ENCODE data around the gene ZBTB1. TPM values are rescaled to one million over a fixed set of nuclear protein-coding genes. Genes with fewer than 3 reads are reported as not detected.

The ZBTB1 gene
- total and polyA plus RNA-seq, 2 donors (not counting 3 experiments of a cell fraction or from before 2014, with no cell fraction given), result 9.7 to 32.2 TPM

DNA sequence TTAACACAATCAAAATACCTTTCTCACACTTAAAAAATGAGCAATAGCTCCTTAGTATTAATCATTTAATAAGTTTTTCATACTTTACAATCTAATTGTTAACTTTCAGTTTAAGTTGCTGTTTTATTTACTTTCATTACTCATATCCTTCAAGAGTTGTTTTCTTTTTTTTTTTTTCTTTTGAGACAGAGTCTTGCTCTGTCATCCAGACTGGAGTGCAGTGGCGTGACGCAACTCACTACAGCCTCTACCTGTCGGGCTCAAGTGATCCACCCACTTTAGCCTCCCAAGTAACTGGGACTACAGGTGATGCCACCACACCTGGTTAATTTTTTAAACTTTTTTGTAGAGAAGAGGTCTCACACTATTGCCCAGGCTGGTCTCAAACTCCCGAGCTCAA lies 16.1 kb downstream of the ZBTB1 start:
- FAIRE-seq, result peak; percentile 12
- ChIA-PET POLR2A (no interaction called here), CTCF (interaction anchor here (0.8 to 3.5 kb wide), 5 partner anchors 10 to 371 kb away, joined by 3 to 25 read pairs (median 4); partner anchors contain the start of gene HSPA2)
- H3K9ac ChIP-seq (replicated peaks; ENCODE audit: extremely low read depth, insufficient read depth, low read length), result no peak overlapping the region
- no peaks in the 10 kb centered on the region for H3K27me3 ChIP-seq (ENCODE audit: control insufficient read depth in 2 of 2, insufficient read depth in 2 of 2, low read length in 2 of 2)
- H3K4me3 ChIP-seq (replicated peaks in 1 of 3; ENCODE audit: insufficient read depth in 1 of 3, low read depth in 1 of 3, low read length in 3 of 3), result no peak overlapping the region
- H3K27ac ChIP-seq (ENCODE audit: insufficient read depth, low read depth, low read length), result peak overlapping the region; percentile 25
- TF ChIP-seq, protein P1, sequence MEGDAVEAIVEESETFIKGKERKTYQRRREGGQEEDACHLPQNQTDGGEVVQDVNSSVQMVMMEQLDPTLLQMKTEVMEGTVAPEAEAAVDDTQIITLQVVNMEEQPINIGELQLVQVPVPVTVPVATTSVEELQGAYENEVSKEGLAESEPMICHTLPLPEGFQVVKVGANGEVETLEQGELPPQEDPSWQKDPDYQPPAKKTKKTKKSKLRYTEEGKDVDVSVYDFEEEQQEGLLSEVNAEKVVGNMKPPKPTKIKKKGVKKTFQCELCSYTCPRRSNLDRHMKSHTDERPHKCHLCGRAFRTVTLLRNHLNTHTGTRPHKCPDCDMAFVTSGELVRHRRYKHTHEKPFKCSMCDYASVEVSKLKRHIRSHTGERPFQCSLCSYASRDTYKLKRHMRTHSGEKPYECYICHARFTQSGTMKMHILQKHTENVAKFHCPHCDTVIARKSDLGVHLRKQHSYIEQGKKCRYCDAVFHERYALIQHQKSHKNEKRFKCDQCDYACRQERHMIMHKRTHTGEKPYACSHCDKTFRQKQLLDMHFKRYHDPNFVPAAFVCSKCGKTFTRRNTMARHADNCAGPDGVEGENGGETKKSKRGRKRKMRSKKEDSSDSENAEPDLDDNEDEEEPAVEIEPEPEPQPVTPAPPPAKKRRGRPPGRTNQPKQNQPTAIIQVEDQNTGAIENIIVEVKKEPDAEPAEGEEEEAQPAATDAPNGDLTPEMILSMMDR (IDR thresholded peaks at IDR 0.05; ENCODE audit: extremely low read depth in 1 of 2, insufficient read depth in 1 of 2, low read depth in 1 of 2, low read length in 2 of 2), result no peak
- TF ChIP-seq EZH2 (IDR thresholded peaks at IDR 0.05; ENCODE audit: borderline replicate concordance, low read depth, low read length, severe bottlenecking), result no peak
- TF ChIP-seq, protein P2, sequence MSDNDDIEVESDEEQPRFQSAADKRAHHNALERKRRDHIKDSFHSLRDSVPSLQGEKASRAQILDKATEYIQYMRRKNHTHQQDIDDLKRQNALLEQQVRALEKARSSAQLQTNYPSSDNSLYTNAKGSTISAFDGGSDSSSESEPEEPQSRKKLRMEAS (IDR thresholded peaks at IDR 0.05; ENCODE audit: insufficient read depth, insufficient read length), result no peak
- peak; percentile 9 for TF ChIP-seq FOS (IDR thresholded peaks at IDR 0.05; ENCODE audit: borderline replicate concordance, insufficient read depth, low read length)
- TF ChIP-seq JUN (IDR thresholded peaks at IDR 0.05; ENCODE audit: borderline replicate concordance, insufficient read depth, insufficient read length, low read depth), result no peak
- no peak for TF ChIP-seq GATA2 (IDR thresholded peaks at IDR 0.05; ENCODE audit: insufficient read depth, insufficient read length, low read depth, low read length)
- peaks cover 2% of the 10 kb centered on the region for H3K9me1 ChIP-seq (replicated peaks; ENCODE audit: control insufficient read depth, extremely low read depth, insufficient read depth, low read length)
- DNase-seq (ENCODE audit: low read depth, low spot score), result no peak
- H3K36me3 ChIP-seq (ENCODE audit: control insufficient read depth in 2 of 2, extremely low read depth in 1 of 2, insufficient read depth in 2 of 2, low read length in 2 of 2), result peaks cover 2 to 12% of the 10 kb centered on the region in 2 experiments
- H2AFZ ChIP-seq (ENCODE audit: low read depth, low read length), result no peak overlapping the region
- BruUV-seq (replicated peaks), result no TSS peak
- peak overlapping the region; percentile 5 for H3K4me2 ChIP-seq (ENCODE audit: insufficient read depth, low read length)
- dilution Hi-C loops (cut with MboI; ENCODE audit: extremely low pct_ligation_motif_present, low sequenced_read_pairs), result no loop called here
- intact Hi-C loops (cut with micrococcal nuclease), result no loop called here
- peaks cover 15% of the 10 kb centered on the region for H3K4me1 ChIP-seq (ENCODE audit: control insufficient read depth, extremely low read depth, insufficient read depth, low read length)
- H4K20me1 ChIP-seq (replicated peaks; ENCODE audit: control insufficient read depth, extremely low read depth, insufficient read depth, low read length), result peaks cover 21% of the 10 kb centered on the region
- no peaks in the 10 kb centered on the region for H3K9me3 ChIP-seq (replicated peaks; ENCODE audit: control insufficient read depth, insufficient read depth, low read length)
- peaks cover 58% of the 10 kb centered on the region for H3K79me2 ChIP-seq (ENCODE audit: control insufficient read depth, insufficient read depth, low read length)
